RPMI7951 (cell line): ENCODE measurements around the gene ARHGEF11. TPM values are rescaled to one million over a fixed set of nuclear protein-coding genes. Genes with fewer than 3 reads are reported as not detected.
A peak's percentile ranks its signal among the peaks of the same experiment; 100 is the strongest.

Source experiments
- DNase-seq: peaks from one replicate; pipeline ENCODE4 v3.0.0-alpha.2; 2012; ENCODE audit warnings: low read depth
- total RNA-seq: library from RNA; depleted of rRNA; stranded (reverse); fragments of >200 nt; shearing (Covaris generic); gene quantifications from 2 replicates; pipeline ENCODE4 v1.2.3, GENCODE V29; 2014

ARHGEF11 gene
- total RNA-seq, 1 experiment from 2014 or later = 11.4 TPM

GRCh38 chr1:157001304-157001703, 44.2 kb downstream of the ARHGEF11 start:
- no peak for DNase-seq

- no peak for DNase-seq
These were observed 44.9 kb downstream of the ARHGEF11 start for GRCh38 chr1:157000686-157001085.

- DNase-seq = no peak
These were observed 45.8 kb downstream of the ARHGEF11 start for GRCh38 chr1:156999596-157000320.

GRCh38 chr1:156998840-156999500, 46.6 kb downstream of the ARHGEF11 start:
- DNase-seq = no peak

GRCh38 chr1:156998301-156998700, 47.2 kb downstream of the ARHGEF11 start:
- DNase-seq = no peak

GRCh38 chr1:156995412-156995811, 50.1 kb downstream of the ARHGEF11 start:
- DNase-seq = no peak

- no peak for DNase-seq
These were observed 51.3 kb downstream of the ARHGEF11 start for GRCh38 chr1:156994277-156994676.

GRCh38 chr1:156993426-156994147, 52.0 kb downstream of the ARHGEF11 start:
- no peak for DNase-seq

GRCh38 chr1:156992215-156992614, 53.3 kb downstream of the ARHGEF11 start:
- DNase-seq = no peak

- DNase-seq = no peak
These were observed 57.8 kb downstream of the ARHGEF11 start for GRCh38 chr1:156987715-156988114.

GRCh38 chr1:156980551-156980950, 65.0 kb downstream of the ARHGEF11 start:
- DNase-seq = no peak

- no peak for DNase-seq
These were observed 70.5 kb downstream of the ARHGEF11 start for GRCh38 chr1:156975084-156975483.

- DNase-seq = no peak
These were observed 72.1 kb downstream of the ARHGEF11 start for GRCh38 chr1:156973417-156973816.

GRCh38 chr1:156970017-156970416, 75.5 kb downstream of the ARHGEF11 start:
- DNase-seq = peak; percentile 4

GRCh38 chr1:156969496-156969895, 76.0 kb downstream of the ARHGEF11 start:
- DNase-seq = no peak

GRCh38 chr1:156964441-156964840, 81.1 kb downstream of the ARHGEF11 start:
- DNase-seq = no peak

- no peak for DNase-seq
These were observed 81.9 kb downstream of the ARHGEF11 start for GRCh38 chr1:156963621-156964020.

GRCh38 chr1:156961709-156962108, 83.8 kb downstream of the ARHGEF11 start:
- peak; percentile 18 for DNase-seq

GRCh38 chr1:156959925-156960324, 85.6 kb downstream of the ARHGEF11 start:
- no peak for DNase-seq

GRCh38 chr1:156959414-156959813, 86.1 kb downstream of the ARHGEF11 start:
- DNase-seq = no peak

- DNase-seq = peak; percentile 45
These were observed 87.3 kb downstream of the ARHGEF11 start for GRCh38 chr1:156958247-156958714.

GRCh38 chr1:156957634-156958033, 87.9 kb downstream of the ARHGEF11 start:
- no peak for DNase-seq

- DNase-seq = no peak
These were observed 89.2 kb downstream of the ARHGEF11 start for GRCh38 chr1:156956333-156956732.
